Testis (tissue), 2 donors: Measurements from ENCODE around the gene TNFSF11.

ENCODE experiments used
- CTCF ChIP-seq, 3 experiments: fragments of 450-650 bp in 2 of 3; fragments of 200-600 bp in 1 of 3; sonication (generic) in 1 of 3; IDR thresholded peaks; one replicate each; pipeline ENCODE4 v1.5.1; 2016 to 2019; ENCODE audit warnings: antibody characterized with exemption in 3 of 3, mild to moderate bottlenecking in 2 of 3, moderate library complexity in 1 of 3
- POLR2A ChIP-seq: fragments of 450-650 bp; IDR thresholded peaks from one replicate; pipeline ENCODE4 v1.6.1; 2017; ENCODE audit warnings: antibody characterized with exemption, mild to moderate bottlenecking, moderate library complexity

- TF ChIP-seq CTCF (IDR thresholded peaks at IDR 0.05): no peak
- no peak for TF ChIP-seq POLR2A
These were observed 79.7 kb downstream of the TNFSF11 start for GRCh38 chr13:42653679-42654078.
